NCI-H526 (cell line): ENCODE data around the gene GNG11.
"Not testable (repeated sequence)": the region's sequence is repeated elsewhere in the genome, so short reads cannot be mapped to it uniquely, and the experiment has no call there.

Experiments used
- DNase-seq, 2 experiments: peaks; one replicate each; lab custom pipeline; 2025; lab: John Stamatoyannopoulos, UW

The GNG11 gene

GRCh38 chr7:93911661-93912060 lies 9.9 kb upstream of the GNG11 start:
- DNase-seq: not testable (repeated sequence)

- no peak for DNase-seq
Measured at GRCh38 chr7:93913197-93913596, 8.3 kb upstream of the GNG11 start.

- DNase-seq: no peak
Measured at GRCh38 chr7:93914581-93915066, 6.9 kb upstream of the GNG11 start.

- not testable (repeated sequence) for DNase-seq
Measured at GRCh38 chr7:93915206-93915842, 6.2 kb upstream of the GNG11 start.

GRCh38 chr7:93915888-93916287 lies 5.6 kb upstream of the GNG11 start:
- not testable (repeated sequence) for DNase-seq

- DNase-seq: not testable (repeated sequence)
Measured at GRCh38 chr7:93916315-93916714, 5.2 kb upstream of the GNG11 start.

- DNase-seq: no peak
Measured at GRCh38 chr7:93920496-93921182, 896 bp upstream of the GNG11 start.

GRCh38 chr7:93921186-93921585 lies 349 bp upstream of the GNG11 start:
- no peak for DNase-seq

- no peak for DNase-seq
Measured at GRCh38 chr7:93923296-93923695, 1.8 kb downstream of the GNG11 start.

GRCh38 chr7:93923942-93924341 lies 2.4 kb downstream of the GNG11 start:
- DNase-seq: no peak

- DNase-seq: no peak
Measured at GRCh38 chr7:93926800-93927199, 5.3 kb downstream of the GNG11 start.

- DNase-seq: no peak
Measured at GRCh38 chr7:93927585-93927984, 6.0 kb downstream of the GNG11 start.

GRCh38 chr7:93931655-93932054 lies 10.1 kb downstream of the GNG11 start:
- no peak for DNase-seq

GRCh38 chr7:93933156-93933555 lies 11.6 kb downstream of the GNG11 start:
- no peak for DNase-seq

- DNase-seq: no peak
Measured at GRCh38 chr7:93935102-93935501, 13.6 kb downstream of the GNG11 start.

- no peak for DNase-seq
Measured at GRCh38 chr7:93937818-93938217, 16.3 kb downstream of the GNG11 start.

- no peak for DNase-seq
Measured at GRCh38 chr7:93938293-93938692, 16.8 kb downstream of the GNG11 start.

- DNase-seq: no peak
Measured at GRCh38 chr7:93941945-93942344, 20.4 kb downstream of the GNG11 start.

- DNase-seq: no peak
Measured at GRCh38 chr7:93943816-93944540, 22.4 kb downstream of the GNG11 start.

- no peak for DNase-seq
Measured at GRCh38 chr7:93944673-93945072, 23.1 kb downstream of the GNG11 start.

GRCh38 chr7:93945083-93945482 lies 23.5 kb downstream of the GNG11 start:
- DNase-seq: no peak

- no peak for DNase-seq
Measured at GRCh38 chr7:93945756-93946535, 24.4 kb downstream of the GNG11 start.
